ENCODE data around the gene NAA20.
A peak's percentile ranks its signal among the peaks of the same experiment; 100 is the strongest.

The NAA20 gene

DNA sequence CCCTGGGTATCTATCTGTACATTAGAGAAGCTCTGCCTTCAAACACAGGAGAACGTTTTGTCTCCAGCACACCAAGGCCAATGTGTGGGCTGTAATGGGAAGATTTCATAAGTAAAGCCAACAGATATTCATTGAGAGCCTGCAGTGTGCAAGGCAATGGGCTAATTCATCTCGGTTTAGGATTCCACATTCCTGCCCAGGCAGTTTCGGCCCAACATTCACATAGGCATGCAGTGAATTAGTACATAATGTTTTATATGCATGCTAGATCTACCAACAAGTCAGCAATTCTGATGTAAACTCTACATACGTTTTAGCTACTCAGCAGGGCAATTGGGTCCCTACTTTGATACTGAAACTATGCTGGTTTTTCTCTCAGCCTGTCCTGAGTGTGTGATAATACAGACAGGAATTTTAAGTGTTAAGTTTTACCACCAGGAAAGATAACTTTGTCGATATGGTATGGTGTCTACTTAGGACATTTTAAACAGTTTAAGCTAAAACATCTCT is 46.9 kb upstream of the NAA20 start:
- TF ChIP-seq CTCF (conservative IDR thresholded peaks at IDR 0.05; ENCODE audit: low read depth, low read length): no peak
- no peak overlapping the region for H3K4me3 ChIP-seq (ENCODE audit: low read depth, low read length)

DNA sequence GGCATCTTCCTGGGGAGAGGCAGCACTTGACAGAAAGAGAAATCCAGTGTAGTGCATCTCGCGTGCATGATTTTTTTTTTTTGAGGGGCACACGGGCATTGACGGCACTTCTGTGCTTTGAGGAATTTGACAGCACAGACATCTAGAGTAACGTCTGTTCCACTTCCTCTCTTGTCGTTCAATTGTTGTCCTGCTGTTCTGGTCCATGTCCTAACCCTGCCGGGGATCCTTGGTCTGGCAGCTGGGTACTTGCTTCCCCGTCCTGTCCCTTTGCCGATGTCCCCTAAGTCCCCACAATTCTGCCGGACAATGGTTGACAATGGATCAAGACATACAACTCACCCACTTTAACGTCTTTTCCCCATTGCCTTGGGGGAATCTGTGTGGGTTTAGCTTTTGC is 46.0 kb upstream of the NAA20 start:
- TF ChIP-seq CTCF (conservative IDR thresholded peaks at IDR 0.05; ENCODE audit: low read depth, low read length): no peak
- no peak overlapping the region for H3K4me3 ChIP-seq (ENCODE audit: low read depth, low read length)
- DNase-seq (ENCODE audit: low read depth): no peak

More for the DNA sequence above, 46.9 kb upstream of the NAA20 start:
- no peak for DNase-seq (ENCODE audit: low read depth)

- peak overlapping the region; percentile 84 for H3K4me3 ChIP-seq (ENCODE audit: low read depth, low read length)
- TF ChIP-seq CTCF (conservative IDR thresholded peaks at IDR 0.05; ENCODE audit: low read depth, low read length): no peak
- peak; percentile 83 for DNase-seq (ENCODE audit: low read depth)
Observed at GRCh38 chr20:19973961-19974629, 43.1 kb upstream of the NAA20 start.

DNA sequence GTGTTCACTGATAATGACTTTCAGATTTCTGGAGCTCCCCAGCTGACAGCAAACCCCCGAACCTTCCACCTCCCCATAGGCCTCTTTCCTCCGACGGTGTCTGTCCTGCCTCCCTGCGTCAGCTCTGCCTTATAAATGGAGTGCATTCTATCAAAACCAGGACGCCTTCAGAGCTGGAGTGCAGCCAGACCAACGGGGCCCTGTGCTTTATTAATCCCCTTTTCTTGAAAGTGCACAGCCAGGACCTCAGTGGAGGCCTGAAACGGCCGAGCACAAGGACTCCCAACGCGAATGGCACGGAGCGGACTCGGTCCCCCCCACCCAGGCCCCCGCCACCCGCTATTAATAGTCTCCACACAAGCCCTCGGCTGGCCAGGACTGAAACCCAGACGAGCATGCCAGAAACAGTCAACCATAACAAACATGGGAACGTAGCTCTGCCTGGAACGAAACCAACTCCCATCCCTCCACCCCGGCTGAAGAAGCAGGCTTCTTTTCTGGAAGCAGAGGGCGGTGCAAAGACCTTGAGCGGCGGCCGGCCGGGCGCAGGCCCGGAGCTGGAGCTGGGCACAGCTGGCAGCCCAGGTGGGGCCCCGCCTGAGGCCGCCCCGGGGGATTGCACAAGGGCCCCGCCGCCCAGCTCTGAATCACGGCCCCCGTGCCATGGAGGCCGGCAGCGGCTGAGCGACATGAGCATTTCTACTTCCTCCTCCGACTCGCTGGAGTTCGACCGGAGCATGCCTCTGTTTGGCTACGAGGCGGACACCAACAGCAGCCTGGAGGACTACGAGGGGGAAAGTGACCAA is 42.3 kb upstream of the NAA20 start:
- no peak for TF ChIP-seq CTCF (conservative IDR thresholded peaks at IDR 0.05; ENCODE audit: low read depth, low read length)
- peak; percentile 96 for DNase-seq (ENCODE audit: low read depth)
- peak overlapping the region; percentile 84 for H3K4me3 ChIP-seq (ENCODE audit: low read depth, low read length)

GRCh38 chr20:19975436-19975799 is 41.7 kb upstream of the NAA20 start:
- peak overlapping the region; percentile 84 for H3K4me3 ChIP-seq (ENCODE audit: low read depth, low read length)
- DNase-seq (ENCODE audit: low read depth): peak; percentile 58
- TF ChIP-seq CTCF (conservative IDR thresholded peaks at IDR 0.05; ENCODE audit: low read depth, low read length): no peak

- peak overlapping the region; percentile 84 for H3K4me3 ChIP-seq (ENCODE audit: low read depth, low read length)
- DNase-seq (ENCODE audit: low read depth): peak; percentile 43
- TF ChIP-seq CTCF (conservative IDR thresholded peaks at IDR 0.05; ENCODE audit: low read depth, low read length): no peak
Observed at GRCh38 chr20:19975901-19976300, 41.3 kb upstream of the NAA20 start.
